Mammary epithelial cell (primary cell): ENCODE data around the gene CXorf65.

Experiments
- CTCF ChIP-seq, 2 donors: IDR thresholded peaks in 1 of 2; conservative IDR thresholded peaks in 1 of 2; 2 replicates each; pipeline ENCODE4 v1.5.1; 2011 to 2012; ENCODE audit warnings: inconsistent platforms in 2 of 2, low read length in 2 of 2, mild to moderate bottlenecking in 2 of 2, control low read depth in 1 of 2, low read depth in 1 of 2; ENCODE audit not compliant: insufficient read depth in 1 of 2; ENCODE audit errors: extremely low read depth in 1 of 2
- EZH2 ChIP-seq: IDR thresholded peaks from 2 replicates; pipeline ENCODE4 v1.6.1; 2012; ENCODE audit warnings: low read length, inconsistent platforms, borderline replicate concordance

DNA sequence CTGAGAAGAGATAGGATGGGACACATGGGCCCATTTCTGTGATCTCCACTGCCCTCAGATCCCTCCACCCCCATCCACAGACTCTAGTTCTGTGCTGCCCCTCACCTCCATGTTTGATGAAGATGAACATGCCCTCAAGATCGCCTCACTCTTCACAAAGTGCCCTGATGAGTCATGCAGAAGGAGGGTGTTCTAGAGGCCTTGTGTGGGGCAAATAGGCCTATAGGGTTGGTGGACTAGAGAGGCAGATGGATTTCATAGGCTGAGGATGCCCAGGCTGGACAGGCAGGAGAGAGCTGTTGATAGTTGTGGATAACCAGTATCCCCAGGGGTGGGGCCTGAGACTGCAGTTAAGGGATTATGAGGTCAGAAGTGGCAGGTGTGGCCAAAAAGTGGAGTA, at the start of gene CXorf65:
- TF ChIP-seq EZH2 (no peak), CTCF (conservative IDR thresholded peaks at IDR 0.05 in 1 of 2, IDR thresholded peaks at IDR 0.05 in 1 of 2; ENCODE audit: extremely low read depth in 1 of 2, insufficient read depth in 1 of 2, low read depth in 1 of 2, low read length in 2 of 2) (no peak)
